ENCODE results near the gene GRIN2A.

GRIN2A gene

DNA sequence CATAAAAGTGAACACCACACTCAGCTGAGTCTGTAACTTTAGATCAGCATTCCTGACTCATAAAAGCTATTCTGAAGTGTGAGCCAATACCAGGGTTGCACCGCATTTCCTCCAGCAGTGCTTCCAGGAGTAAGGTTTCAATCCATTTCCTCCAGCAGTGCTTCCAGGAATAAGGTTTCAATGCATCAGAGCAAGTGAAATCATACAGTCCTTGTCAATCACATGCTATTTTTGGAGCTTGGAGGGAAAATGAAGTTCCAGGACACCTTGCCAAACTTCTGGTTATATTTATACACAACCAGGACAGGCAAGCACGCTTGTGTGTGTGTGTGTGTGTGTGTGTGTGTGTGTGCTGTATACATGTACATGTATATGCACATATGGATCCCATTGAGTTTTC, 327.6 kb downstream of the GRIN2A start:
- Histone ChIP-seq H3K36me3 (ENCODE audit: low read depth) (no peaks in the 10 kb centered on the region), H3K4me1 (ENCODE audit: insufficient read depth, poor library complexity, severe bottlenecking) (peaks cover 6% of the 10 kb centered on the region), H3K27me3 (ENCODE audit: insufficient read depth, poor library complexity, severe bottlenecking) (no peaks in the 10 kb centered on the region), H3K9me3 (ENCODE audit: severe bottlenecking) (no peaks in the 10 kb centered on the region), H3K27ac (ENCODE audit: poor library complexity, severe bottlenecking) (peak overlapping the region; percentile 46), H3K4me3 (ENCODE audit: severe bottlenecking) (no peak overlapping the region)
- TF ChIP-seq, protein P1, sequence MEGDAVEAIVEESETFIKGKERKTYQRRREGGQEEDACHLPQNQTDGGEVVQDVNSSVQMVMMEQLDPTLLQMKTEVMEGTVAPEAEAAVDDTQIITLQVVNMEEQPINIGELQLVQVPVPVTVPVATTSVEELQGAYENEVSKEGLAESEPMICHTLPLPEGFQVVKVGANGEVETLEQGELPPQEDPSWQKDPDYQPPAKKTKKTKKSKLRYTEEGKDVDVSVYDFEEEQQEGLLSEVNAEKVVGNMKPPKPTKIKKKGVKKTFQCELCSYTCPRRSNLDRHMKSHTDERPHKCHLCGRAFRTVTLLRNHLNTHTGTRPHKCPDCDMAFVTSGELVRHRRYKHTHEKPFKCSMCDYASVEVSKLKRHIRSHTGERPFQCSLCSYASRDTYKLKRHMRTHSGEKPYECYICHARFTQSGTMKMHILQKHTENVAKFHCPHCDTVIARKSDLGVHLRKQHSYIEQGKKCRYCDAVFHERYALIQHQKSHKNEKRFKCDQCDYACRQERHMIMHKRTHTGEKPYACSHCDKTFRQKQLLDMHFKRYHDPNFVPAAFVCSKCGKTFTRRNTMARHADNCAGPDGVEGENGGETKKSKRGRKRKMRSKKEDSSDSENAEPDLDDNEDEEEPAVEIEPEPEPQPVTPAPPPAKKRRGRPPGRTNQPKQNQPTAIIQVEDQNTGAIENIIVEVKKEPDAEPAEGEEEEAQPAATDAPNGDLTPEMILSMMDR (IDR thresholded peaks at IDR 0.05; ENCODE audit: poor library complexity, severe bottlenecking) = no peak
- peak; percentile 100 for ATAC-seq (ENCODE audit: low read depth)
- DNase-seq (ENCODE audit: low spot score) = no peak

DNA sequence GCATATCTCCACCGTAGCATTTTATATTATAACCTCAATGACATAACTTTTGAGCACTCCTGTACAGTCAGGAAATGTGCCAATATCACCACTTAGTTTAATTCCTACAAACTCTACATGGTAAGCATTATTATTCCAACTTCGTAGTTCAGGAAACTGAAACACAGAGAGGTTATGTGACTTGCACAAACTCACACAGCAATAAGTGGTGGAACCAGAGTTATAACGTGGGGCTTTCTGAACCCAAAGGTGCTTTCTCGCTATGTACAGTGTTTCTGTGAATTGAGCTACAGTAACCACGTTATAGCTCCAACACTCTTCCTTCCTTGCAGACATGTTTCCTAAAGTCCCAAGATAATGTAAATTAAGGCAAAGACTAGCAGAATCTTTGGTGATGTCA, 330.2 kb downstream of the GRIN2A start:
- no peak for DNase-seq (ENCODE audit: low spot score)
- no peak overlapping the region for H3K27ac ChIP-seq (ENCODE audit: poor library complexity, severe bottlenecking)
- H3K4me1 ChIP-seq (ENCODE audit: insufficient read depth, poor library complexity, severe bottlenecking) = peaks cover 10% of the 10 kb centered on the region
- H3K9me3 ChIP-seq (ENCODE audit: severe bottlenecking) = no peaks in the 10 kb centered on the region
- no peaks in the 10 kb centered on the region for H3K27me3 ChIP-seq (ENCODE audit: insufficient read depth, poor library complexity, severe bottlenecking)
- TF ChIP-seq, protein P1 (IDR thresholded peaks at IDR 0.05; ENCODE audit: poor library complexity, severe bottlenecking) = no peak
- H3K36me3 ChIP-seq (ENCODE audit: low read depth) = no peaks in the 10 kb centered on the region
- H3K4me3 ChIP-seq (ENCODE audit: severe bottlenecking) = no peak overlapping the region
- ATAC-seq (ENCODE audit: low read depth) = no peak

DNA sequence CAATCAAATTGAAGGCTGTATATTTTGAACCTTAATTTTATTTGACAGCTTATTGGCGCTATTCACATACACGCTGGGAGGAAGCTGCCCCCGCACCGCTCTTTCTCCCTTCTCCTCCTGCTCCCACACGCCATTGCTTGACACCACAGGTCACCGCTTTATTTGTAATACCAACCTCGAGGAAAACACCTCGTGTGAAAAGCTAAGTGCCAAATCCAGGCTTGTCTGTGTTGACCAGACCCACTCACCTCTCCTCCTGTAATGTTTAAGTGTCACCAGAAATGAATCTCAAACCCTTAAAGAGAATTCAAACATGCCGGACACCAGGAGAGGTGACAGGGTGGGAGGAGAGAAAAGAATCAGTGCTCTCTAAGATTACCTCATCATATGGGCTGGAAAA, 331.4 kb downstream of the GRIN2A start:
- no peak overlapping the region for H3K4me3 ChIP-seq (ENCODE audit: severe bottlenecking)
- DNase-seq (ENCODE audit: low spot score) = no peak

DNA sequence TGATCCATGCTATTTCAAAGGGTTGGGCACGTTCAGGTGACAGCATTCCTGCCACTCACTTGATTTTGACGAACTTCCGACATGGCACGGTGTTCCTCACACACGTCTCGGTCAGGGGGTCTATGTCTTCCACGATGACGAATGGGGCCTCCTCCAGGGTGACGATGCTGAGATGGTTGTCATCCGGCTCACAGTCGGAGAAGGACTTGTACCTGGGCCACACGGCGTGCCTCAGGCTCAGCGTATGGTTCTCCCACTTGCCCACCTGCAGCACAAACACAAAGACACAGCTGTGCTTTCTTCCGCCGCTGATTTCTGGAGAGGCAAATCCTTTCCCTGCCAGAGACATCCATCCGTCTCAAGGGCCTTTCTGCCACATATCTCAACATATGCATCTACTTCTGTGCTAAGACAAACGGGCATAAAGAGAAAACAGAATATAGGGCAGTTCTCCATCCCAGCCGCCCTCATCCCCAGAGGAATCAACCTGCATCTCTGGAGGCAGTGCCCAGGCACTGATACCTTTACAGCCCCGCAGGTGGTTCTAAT, 332.5 kb downstream of the GRIN2A start:
- ATAC-seq (ENCODE audit: low read depth) (no peak), DNase-seq (ENCODE audit: low spot score) (no peak)
- no peaks in the 10 kb centered on the region for H3K9me3 ChIP-seq (ENCODE audit: severe bottlenecking)
- peaks cover 32% of the 10 kb centered on the region for H3K4me1 ChIP-seq (ENCODE audit: insufficient read depth, poor library complexity, severe bottlenecking)
- no peak overlapping the region for H3K4me3 ChIP-seq (ENCODE audit: severe bottlenecking)
- no peaks in the 10 kb centered on the region for H3K27me3 ChIP-seq (ENCODE audit: insufficient read depth, poor library complexity, severe bottlenecking)
- no peaks in the 10 kb centered on the region for H3K36me3 ChIP-seq (ENCODE audit: low read depth)
- TF ChIP-seq, protein P1 (IDR thresholded peaks at IDR 0.05; ENCODE audit: poor library complexity, severe bottlenecking) = no peak
- no peak overlapping the region for H3K27ac ChIP-seq (ENCODE audit: poor library complexity, severe bottlenecking)

More for the DNA sequence above, 331.4 kb downstream of the GRIN2A start:
- TF ChIP-seq, protein P1 (IDR thresholded peaks at IDR 0.05; ENCODE audit: poor library complexity, severe bottlenecking) = no peak
- Histone ChIP-seq H3K36me3 (ENCODE audit: low read depth) (no peaks in the 10 kb centered on the region), H3K27me3 (ENCODE audit: insufficient read depth, poor library complexity, severe bottlenecking) (no peaks in the 10 kb centered on the region), H3K9me3 (ENCODE audit: severe bottlenecking) (no peaks in the 10 kb centered on the region), H3K4me1 (ENCODE audit: insufficient read depth, poor library complexity, severe bottlenecking) (peaks cover 22% of the 10 kb centered on the region), H3K27ac (ENCODE audit: poor library complexity, severe bottlenecking) (no peak overlapping the region)
- ATAC-seq (ENCODE audit: low read depth) = no peak

DNA sequence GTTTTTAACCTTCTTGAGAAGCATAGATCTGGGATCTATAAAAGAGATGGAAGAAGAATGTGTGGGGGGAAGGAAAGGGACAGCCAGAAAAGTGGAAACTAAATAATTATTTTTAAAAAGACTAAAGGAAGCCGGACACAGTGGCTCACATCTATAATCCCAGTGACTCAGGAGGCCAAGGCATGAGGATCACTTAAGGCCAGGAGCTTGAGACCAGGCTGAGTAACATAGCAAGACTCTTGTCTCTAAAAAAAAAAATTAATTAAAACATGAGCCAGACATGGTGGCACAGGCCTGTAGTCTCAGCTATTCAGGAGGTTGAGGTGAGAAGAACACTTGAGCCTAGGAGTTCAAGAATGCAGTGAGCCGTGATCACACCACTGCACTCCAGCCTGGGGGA, 335.1 kb downstream of the GRIN2A start:
- H3K27ac ChIP-seq (ENCODE audit: poor library complexity, severe bottlenecking) = peak overlapping the region; percentile 88
- TF ChIP-seq, protein P1 (IDR thresholded peaks at IDR 0.05; ENCODE audit: poor library complexity, severe bottlenecking) = no peak
- DNase-seq (ENCODE audit: low spot score) (no peak), ATAC-seq (ENCODE audit: low read depth) (no peak)
- H3K9me3 ChIP-seq (ENCODE audit: severe bottlenecking) = no peaks in the 10 kb centered on the region
- peaks cover 34% of the 10 kb centered on the region for H3K4me1 ChIP-seq (ENCODE audit: insufficient read depth, poor library complexity, severe bottlenecking)
- no peaks in the 10 kb centered on the region for H3K27me3 ChIP-seq (ENCODE audit: insufficient read depth, poor library complexity, severe bottlenecking)
- H3K4me3 ChIP-seq (ENCODE audit: severe bottlenecking) = no peak overlapping the region
- H3K36me3 ChIP-seq (ENCODE audit: low read depth) = no peaks in the 10 kb centered on the region
